Natural killer cell (primary cell): Measurements from ENCODE around the gene RPE. TPM values are rescaled to one million over a fixed set of nuclear protein-coding genes. Genes with fewer than 3 reads are reported as not detected.

Source experiments
- ATAC-seq, 3 donors: fragments of 150-1000 bp in 2 of 3; fragments of 200-7000 bp in 1 of 3; cut with Tn5 transposase; 1 replicate in 1 of 3; 2 replicates in 2 of 3; pipeline ENCODE4 v1.10.0; 2021; ENCODE audit warnings: mild to moderate bottlenecking in 2 of 3, moderate library complexity in 2 of 3
- DNase-seq, 2 donors: peaks; one replicate each; pipeline versions ENCODE4 v3.0.0 to v3.0.0-alpha.2; 2013 to 2021; ENCODE audit warnings: mixed read lengths in 1 of 2
- H3K27ac ChIP-seq: one replicate; pipeline ENCODE4 v1.5.1; 2013; ENCODE audit warnings: mild to moderate bottlenecking, low read length
- H3K27me3 ChIP-seq: one replicate; pipeline ENCODE4 v1.6.1; 2013; ENCODE audit warnings: low read length; ENCODE audit not compliant: control insufficient read depth, insufficient read depth
- H3K36me3 ChIP-seq: one replicate; pipeline ENCODE4 v1.6.1; 2013; ENCODE audit warnings: low read length; ENCODE audit not compliant: control insufficient read depth, insufficient read depth
- H3K4me1 ChIP-seq: one replicate; pipeline ENCODE4 v1.6.1; 2013; ENCODE audit warnings: low read length; ENCODE audit not compliant: control insufficient read depth, insufficient read depth
- H3K4me3 ChIP-seq: one replicate; pipeline ENCODE4 v1.5.1; 2013; ENCODE audit warnings: low read length
- H3K9me3 ChIP-seq: one replicate; pipeline ENCODE4 v1.6.1; 2013; ENCODE audit warnings: low read length; ENCODE audit not compliant: control insufficient read depth, insufficient read depth
- H3K27ac Mint-ChIP-seq, 2 donors: one replicate each; pipeline ENCODE4 v1.8.0; 2022; ENCODE audit warnings: mild to moderate bottlenecking in 2 of 2, mixed read lengths in 2 of 2, moderate library complexity in 1 of 2
- H3K27me3 Mint-ChIP-seq, 2 donors: one replicate each; pipeline ENCODE4 v1.8.0; 2022; ENCODE audit warnings: low read depth in 2 of 2, mixed read lengths in 2 of 2
- H3K36me3 Mint-ChIP-seq: one replicate; pipeline ENCODE4 v1.8.0; 2022; ENCODE audit warnings: mixed read lengths
- H3K4me1 Mint-ChIP-seq, 2 donors: one replicate each; pipeline ENCODE4 v1.8.0; 2022; ENCODE audit warnings: mixed read lengths in 2 of 2
- H3K4me3 Mint-ChIP-seq: one replicate; pipeline ENCODE4 v1.8.0; 2022; ENCODE audit warnings: mild to moderate bottlenecking, moderate library complexity, mixed read lengths
- H3K9me3 Mint-ChIP-seq, 2 donors: one replicate each; pipeline ENCODE4 v1.8.0; 2022; ENCODE audit warnings: mixed read lengths in 2 of 2
- CTCF ChIP-seq: fragments of 200-600 bp; IDR thresholded peaks from one replicate; pipeline ENCODE4 v1.8.0; 2022; ENCODE audit warnings: antibody characterized with exemption
- WGBS: methylation state at CpG from one replicate; pipeline ENCODE4 v1.1.7; 2013; ENCODE audit warnings: missing lambda C conversion rate; ENCODE audit not compliant: insufficient coverage; 5-methylcytosine and 5-hydroxymethylcytosine counted together
- intact Hi-C: fragments of 100-400 bp; cut with micrococcal nuclease; formaldehyde crosslinking; loops from one replicate; pipeline ENCODE4 v1.14.2; 2022
- total RNA-seq, 4 donors: library from RNA; stranded (reverse); fragments of 120-200 nt in 1 of 4; gene quantifications; one replicate each; pipeline versions ENCODE4 v1.2.3 to v1.2.4, GENCODE V29; 2013 to 2022

RPE gene
- total RNA-seq, 3 donors from 2014 or later (not counting 1 experiment from before 2014, with no cell fraction given) = 36.2 to 57.4 (median 52.4) TPM

GRCh38 chr2:209990838-209991237 lies 11.6 kb upstream of the RPE start:
- Histone ChIP-seq H3K4me3 (no peak overlapping the region), H3K36me3 (no peaks in the 10 kb centered on the region), H3K4me1 (no peaks in the 10 kb centered on the region), H3K27ac (no peak overlapping the region), H3K27me3 (no peaks in the 10 kb centered on the region), H3K9me3 (no peaks in the 10 kb centered on the region)
- DNase-seq (no peak), ATAC-seq (no peak)
- TF ChIP-seq CTCF = no peak
- Mint-ChIP-seq H3K27ac (no peak overlapping the region), H3K4me1 (no peaks in the 10 kb centered on the region), H3K27me3 (peaks cover 0 to 13% of the 10 kb centered on the region in 2 donors), H3K4me3 (no peak overlapping the region), H3K36me3 (no peaks in the 10 kb centered on the region), H3K9me3 (no peaks in the 10 kb centered on the region)
- no CpG with 5 or more reads among the region's 2 CpGs for WGBS
- intact Hi-C loops = no loop called here

DNA sequence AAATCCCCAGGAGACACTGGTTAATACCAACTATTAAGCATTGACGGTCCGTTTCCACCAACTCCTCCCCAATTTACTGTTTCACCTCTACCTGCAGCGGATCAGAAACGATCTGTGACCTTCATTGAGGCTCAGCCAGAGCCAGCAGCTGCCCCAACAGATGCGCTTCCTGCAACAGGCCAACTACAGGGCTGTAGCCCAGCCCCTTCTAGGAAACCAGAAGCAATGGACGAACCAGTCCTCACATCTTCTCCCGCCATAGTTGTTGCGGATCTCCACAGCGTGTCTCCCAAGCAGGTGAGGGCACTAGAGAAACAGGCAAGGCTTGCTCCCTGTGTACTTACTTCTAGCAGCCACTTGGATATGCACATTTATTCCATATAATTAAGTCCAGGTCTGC lies 8.5 kb upstream of the RPE start:
- Mint-ChIP-seq H3K36me3 (no peaks in the 10 kb centered on the region), H3K27me3 (peaks cover 0 to 13% of the 10 kb centered on the region in 2 donors), H3K4me1 (no peaks in the 10 kb centered on the region), H3K4me3 (no peak overlapping the region), H3K27ac (no peak overlapping the region), H3K9me3 (no peaks in the 10 kb centered on the region)
- no peak for ATAC-seq
- DNase-seq = no peak
- Histone ChIP-seq H3K27ac (no peak overlapping the region), H3K27me3 (no peaks in the 10 kb centered on the region), H3K4me3 (no peak overlapping the region), H3K36me3 (no peaks in the 10 kb centered on the region), H3K4me1 (no peaks in the 10 kb centered on the region), H3K9me3 (no peaks in the 10 kb centered on the region)
- intact Hi-C loops = no loop called here
- TF ChIP-seq CTCF = no peak
- 96% methylated on average over 9 of the region's 9 CpGs for WGBS

GRCh38 chr2:209998596-209998995 lies 3.8 kb upstream of the RPE start:
- no peak overlapping the region for H3K27ac Mint-ChIP-seq
- H3K9me3 ChIP-seq = no peaks in the 10 kb centered on the region
- no peaks in the 10 kb centered on the region for H3K27me3 ChIP-seq
- H3K4me3 Mint-ChIP-seq = no peak overlapping the region
- peaks cover 0 to 5% of the 10 kb centered on the region in 2 donors for H3K27me3 Mint-ChIP-seq
- H3K36me3 Mint-ChIP-seq = no peaks in the 10 kb centered on the region
- intact Hi-C loops = no loop called here
- H3K4me1 Mint-ChIP-seq = peaks cover 26 to 29% of the 10 kb centered on the region in 2 donors
- no peak overlapping the region for H3K27ac ChIP-seq
- DNase-seq (no peak), ATAC-seq (no peak)
- no peak overlapping the region for H3K4me3 ChIP-seq
- 100% methylated on average over 1 of the region's 1 CpG for WGBS
- no peak for TF ChIP-seq CTCF
- H3K4me1 ChIP-seq = peaks cover 9% of the 10 kb centered on the region
- H3K36me3 ChIP-seq = no peaks in the 10 kb centered on the region
- no peaks in the 10 kb centered on the region for H3K9me3 Mint-ChIP-seq
